PFSK-1 (cell line): ENCODE data around the gene GRK3.

ENCODE experiments used
- FOXP2 ChIP-seq: optimal IDR thresholded peaks from 2 replicates; pipeline ENCODE3; 2011; ENCODE audit warnings: borderline replicate concordance, control low read depth, inconsistent platforms; ENCODE audit not compliant: insufficient read depth; ENCODE audit errors: extremely low read length, extremely low read depth
- POLR2AphosphoS5 ChIP-seq: IDR thresholded peaks from 2 replicates; pipeline ENCODE4 v1.6.1; 2012; ENCODE audit warnings: low read depth, mild to moderate bottlenecking, control low read depth, low read length, moderate library complexity
- REST ChIP-seq, 2 experiments: IDR thresholded peaks; 2 replicates each; pipeline versions ENCODE4 v1.6.1 to v1.8.0; 2011 to 2012; ENCODE audit warnings: low read depth in 2 of 2, low read length in 2 of 2, control low read depth in 1 of 2, inconsistent platforms in 1 of 2, mild to moderate bottlenecking in 1 of 2, moderate library complexity in 1 of 2; ENCODE audit not compliant: insufficient read depth in 1 of 2
- SIN3A ChIP-seq: IDR thresholded peaks from 2 replicates; pipeline ENCODE4 v1.6.1; 2012; ENCODE audit warnings: mild to moderate bottlenecking, low read length, moderate library complexity, borderline replicate concordance; ENCODE audit not compliant: insufficient read depth
- TAF1 ChIP-seq: IDR thresholded peaks from 2 replicates; pipeline ENCODE4 v1.6.1; 2012; ENCODE audit warnings: low read length, control low read depth, borderline replicate concordance; ENCODE audit not compliant: insufficient read depth

The GRK3 gene

DNA sequence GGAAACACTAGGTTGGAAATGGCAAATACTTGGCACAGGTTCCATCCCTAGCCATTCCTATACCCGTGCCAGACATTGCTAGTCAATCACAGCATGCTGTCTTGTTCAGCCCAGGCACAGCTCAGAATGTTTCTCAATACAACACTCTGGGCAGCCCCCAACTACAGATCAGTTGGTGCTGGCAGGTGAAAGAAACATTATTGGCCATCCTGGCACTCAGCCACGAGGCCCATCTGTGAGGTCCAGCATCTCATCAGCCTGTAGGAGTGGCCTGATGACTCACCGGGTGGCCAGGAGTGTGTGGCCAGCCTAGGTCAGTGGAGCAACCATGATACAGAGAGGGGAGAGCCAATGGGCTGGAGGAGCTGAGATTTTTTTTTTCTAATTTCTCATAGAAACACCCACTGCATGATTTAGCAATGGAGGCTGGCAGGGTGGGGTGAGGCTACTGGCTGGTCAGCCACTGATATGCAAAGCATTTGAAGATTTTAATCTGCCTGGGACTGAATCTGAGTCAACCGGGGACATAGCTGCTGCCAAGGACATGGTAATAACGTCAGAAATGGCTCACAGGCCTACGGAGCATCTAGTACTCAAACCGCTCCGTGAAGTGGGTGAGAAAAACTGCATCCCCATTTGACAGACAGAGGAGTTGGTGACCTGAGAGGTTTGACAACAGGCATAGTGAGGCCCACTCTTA is 182.9 kb downstream of the GRK3 start:
- TF ChIP-seq FOXP2 (no peak), REST (IDR thresholded peaks at IDR 0.05; ENCODE audit: insufficient read depth in 1 of 2, low read depth in 2 of 2, low read length in 2 of 2) (no peak), POLR2AphosphoS5 (no peak), TAF1 (no peak)

DNA sequence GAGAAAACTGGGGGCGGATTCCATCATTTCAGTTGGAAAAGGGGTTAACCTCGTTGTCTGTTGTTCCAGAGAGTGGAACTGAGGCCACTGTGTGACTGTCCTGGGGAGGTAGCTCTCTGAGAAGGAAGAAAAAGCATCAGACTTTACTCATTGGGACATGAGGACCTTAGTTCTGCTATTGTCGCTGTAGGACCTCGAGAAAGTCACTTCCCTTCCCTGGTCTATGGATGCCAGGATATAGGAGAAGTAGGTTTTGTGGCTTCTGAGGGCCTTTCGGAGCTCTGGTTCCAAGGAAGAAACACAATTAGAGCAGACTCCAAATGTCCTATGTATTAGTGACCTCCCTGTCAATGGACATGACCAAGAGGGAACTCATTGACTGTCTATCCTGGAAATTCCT is 183.7 kb downstream of the GRK3 start:
- TF ChIP-seq SIN3A: no peak
- TF ChIP-seq REST (IDR thresholded peaks at IDR 0.05; ENCODE audit: insufficient read depth in 1 of 2, low read depth in 2 of 2, low read length in 2 of 2): no peak
- no peak for TF ChIP-seq POLR2AphosphoS5
- TF ChIP-seq FOXP2: no peak
- no peak for TF ChIP-seq TAF1

DNA sequence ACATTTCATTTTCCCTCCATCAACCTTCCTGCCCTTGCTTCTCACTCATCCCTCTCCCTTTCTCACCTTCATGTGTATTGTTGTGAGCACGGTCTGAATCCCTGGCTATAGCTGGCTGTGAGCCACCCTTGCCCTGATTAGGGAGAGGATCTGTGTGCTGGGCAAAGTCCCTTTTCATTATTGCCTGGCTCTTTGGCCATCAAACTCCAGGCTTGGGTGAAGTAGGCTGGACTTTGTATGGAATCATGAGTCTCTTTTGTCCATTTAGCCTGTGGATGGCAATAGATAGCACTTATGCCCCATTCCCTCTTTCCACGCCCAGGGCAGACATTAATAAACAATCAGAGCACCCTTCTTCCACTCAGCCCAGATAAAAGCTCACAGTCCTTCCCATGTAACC is 184.2 kb downstream of the GRK3 start:
- TF ChIP-seq FOXP2: no peak

GRCh38 chr22:25749420-25750169 is 185.1 kb downstream of the GRK3 start:
- no peak for TF ChIP-seq FOXP2
- TF ChIP-seq REST (IDR thresholded peaks at IDR 0.05; ENCODE audit: insufficient read depth in 1 of 2, low read depth in 2 of 2, low read length in 2 of 2): no peak
- no peak for TF ChIP-seq SIN3A
- no peak for TF ChIP-seq POLR2AphosphoS5
- no peak for TF ChIP-seq TAF1

GRCh38 chr22:25750569-25751173 is 186.2 kb downstream of the GRK3 start:
- TF ChIP-seq TAF1: no peak

DNA sequence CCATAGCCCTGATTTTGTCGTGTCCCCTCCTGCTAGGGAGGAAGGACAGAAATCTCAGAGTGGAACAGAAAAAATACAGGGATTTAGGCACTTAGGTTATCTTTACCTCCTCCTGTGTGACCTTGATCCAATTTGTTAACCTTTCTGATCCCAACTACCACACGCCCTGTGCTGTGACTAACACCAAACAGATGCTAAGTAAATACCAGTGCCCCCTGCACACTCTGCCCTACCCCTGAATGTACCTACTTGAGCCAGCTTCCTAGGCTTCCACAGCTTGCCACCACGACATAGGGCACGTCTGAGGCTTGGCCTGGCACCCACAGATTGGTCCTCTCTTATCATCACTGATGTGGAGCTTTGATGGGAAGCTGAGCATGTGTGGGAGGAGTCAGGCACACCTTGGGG is 186.7 kb downstream of the GRK3 start:
- TF ChIP-seq FOXP2: no peak
- no peak for TF ChIP-seq SIN3A
- no peak for TF ChIP-seq POLR2AphosphoS5
- TF ChIP-seq REST (IDR thresholded peaks at IDR 0.05; ENCODE audit: insufficient read depth in 1 of 2, low read depth in 2 of 2, low read length in 2 of 2): no peak
- TF ChIP-seq TAF1: no peak
